DND-41 (cell line): Measurements from ENCODE around the gene TNNT2.

ENCODE experiments used
- CTCF ChIP-seq: IDR thresholded peaks from 2 replicates; pipeline ENCODE4 v1.5.1; 2012; ENCODE audit warnings: borderline replicate concordance, low read length, moderate library complexity, mild to moderate bottlenecking; ENCODE audit not compliant: poor library complexity, severe bottlenecking; ENCODE audit errors: extremely low read depth
- EZH2 ChIP-seq: IDR thresholded peaks from 3 replicates; pipeline ENCODE4 v1.6.1; 2012; ENCODE audit warnings: borderline replicate concordance, low read depth, mild to moderate bottlenecking, moderate library complexity, low read length, inconsistent platforms; ENCODE audit not compliant: severe bottlenecking

GRCh38 chr1:201404055-201404454, 26.6 kb upstream of the TNNT2 start:
- TF ChIP-seq CTCF: no peak
- TF ChIP-seq EZH2: no peak
